Measurements from ENCODE around the gene RAI14.

Gene RAI14

GRCh38 chr5:34707451-34708107 is 51.5 kb downstream of the RAI14 start:
- no peaks in the 10 kb centered on the region for H3K36me3 ChIP-seq (ENCODE audit: control insufficient read depth, insufficient read depth, low read length)
- H3K27me3 ChIP-seq (ENCODE audit: control insufficient read depth, insufficient read depth, low read length), result no peaks in the 10 kb centered on the region
- H3K4me1 ChIP-seq (ENCODE audit: control insufficient read depth, insufficient read depth, low read length), result peaks cover 14% of the 10 kb centered on the region
- H3K9me3 ChIP-seq (ENCODE audit: control insufficient read depth, insufficient read depth, low read length), result no peaks in the 10 kb centered on the region
- no peak overlapping the region for H3K9ac ChIP-seq (ENCODE audit: low read depth, low read length)
- no peak overlapping the region for H3K4me3 ChIP-seq (ENCODE audit: low read depth, low read length)

- Histone ChIP-seq H3K27me3 (ENCODE audit: control insufficient read depth, insufficient read depth, low read length) (no peaks in the 10 kb centered on the region), H3K4me1 (ENCODE audit: control insufficient read depth, insufficient read depth, low read length) (peaks cover 7% of the 10 kb centered on the region), H3K9ac (ENCODE audit: low read depth, low read length) (no peak overlapping the region), H3K4me3 (ENCODE audit: low read depth, low read length) (no peak overlapping the region), H3K36me3 (ENCODE audit: control insufficient read depth, insufficient read depth, low read length) (no peaks in the 10 kb centered on the region), H3K9me3 (ENCODE audit: control insufficient read depth, insufficient read depth, low read length) (no peaks in the 10 kb centered on the region)
These were observed 52.6 kb downstream of the RAI14 start for GRCh38 chr5:34708777-34709176.

GRCh38 chr5:34709861-34710673 is 53.9 kb downstream of the RAI14 start:
- Histone ChIP-seq H3K9me3 (ENCODE audit: control insufficient read depth, insufficient read depth, low read length) (no peaks in the 10 kb centered on the region), H3K4me1 (ENCODE audit: control insufficient read depth, insufficient read depth, low read length) (no peaks in the 10 kb centered on the region), H3K27me3 (ENCODE audit: control insufficient read depth, insufficient read depth, low read length) (no peaks in the 10 kb centered on the region), H3K9ac (ENCODE audit: low read depth, low read length) (no peak overlapping the region), H3K36me3 (ENCODE audit: control insufficient read depth, insufficient read depth, low read length) (no peaks in the 10 kb centered on the region), H3K4me3 (ENCODE audit: low read depth, low read length) (no peak overlapping the region)

GRCh38 chr5:34712565-34712964 is 56.4 kb downstream of the RAI14 start:
- Histone ChIP-seq H3K4me1 (ENCODE audit: control insufficient read depth, insufficient read depth, low read length) (peaks cover 10% of the 10 kb centered on the region), H3K9ac (ENCODE audit: low read depth, low read length) (no peak overlapping the region), H3K27me3 (ENCODE audit: control insufficient read depth, insufficient read depth, low read length) (no peaks in the 10 kb centered on the region), H3K4me3 (ENCODE audit: low read depth, low read length) (no peak overlapping the region), H3K9me3 (ENCODE audit: control insufficient read depth, insufficient read depth, low read length) (no peaks in the 10 kb centered on the region), H3K36me3 (ENCODE audit: control insufficient read depth, insufficient read depth, low read length) (no peaks in the 10 kb centered on the region)

- Histone ChIP-seq H3K9ac (ENCODE audit: low read depth, low read length) (no peak overlapping the region), H3K27me3 (ENCODE audit: control insufficient read depth, insufficient read depth, low read length) (no peaks in the 10 kb centered on the region), H3K4me3 (ENCODE audit: low read depth, low read length) (no peak overlapping the region), H3K9me3 (ENCODE audit: control insufficient read depth, insufficient read depth, low read length) (no peaks in the 10 kb centered on the region), H3K36me3 (ENCODE audit: control insufficient read depth, insufficient read depth, low read length) (no peaks in the 10 kb centered on the region), H3K4me1 (ENCODE audit: control insufficient read depth, insufficient read depth, low read length) (peaks cover 24% of the 10 kb centered on the region)
These were observed 59.6 kb downstream of the RAI14 start for GRCh38 chr5:34715711-34716110.

- peaks cover 24% of the 10 kb centered on the region for H3K4me1 ChIP-seq (ENCODE audit: control insufficient read depth, insufficient read depth, low read length)
- no peaks in the 10 kb centered on the region for H3K36me3 ChIP-seq (ENCODE audit: control insufficient read depth, insufficient read depth, low read length)
- H3K27me3 ChIP-seq (ENCODE audit: control insufficient read depth, insufficient read depth, low read length), result no peaks in the 10 kb centered on the region
- H3K4me3 ChIP-seq (ENCODE audit: low read depth, low read length), result no peak overlapping the region
- no peaks in the 10 kb centered on the region for H3K9me3 ChIP-seq (ENCODE audit: control insufficient read depth, insufficient read depth, low read length)
- no peak overlapping the region for H3K9ac ChIP-seq (ENCODE audit: low read depth, low read length)
These were observed 60.9 kb downstream of the RAI14 start for GRCh38 chr5:34716986-34717385.

- Histone ChIP-seq H3K9ac (ENCODE audit: low read depth, low read length) (no peak overlapping the region), H3K27me3 (ENCODE audit: control insufficient read depth, insufficient read depth, low read length) (no peaks in the 10 kb centered on the region), H3K4me3 (ENCODE audit: low read depth, low read length) (no peak overlapping the region), H3K9me3 (ENCODE audit: control insufficient read depth, insufficient read depth, low read length) (no peaks in the 10 kb centered on the region), H3K36me3 (ENCODE audit: control insufficient read depth, insufficient read depth, low read length) (no peaks in the 10 kb centered on the region), H3K4me1 (ENCODE audit: control insufficient read depth, insufficient read depth, low read length) (peaks cover 24% of the 10 kb centered on the region)
These were observed 61.5 kb downstream of the RAI14 start for GRCh38 chr5:34717426-34718327.

- no peaks in the 10 kb centered on the region for H3K36me3 ChIP-seq (ENCODE audit: control insufficient read depth, insufficient read depth, low read length)
- H3K27me3 ChIP-seq (ENCODE audit: control insufficient read depth, insufficient read depth, low read length), result no peaks in the 10 kb centered on the region
- H3K9me3 ChIP-seq (ENCODE audit: control insufficient read depth, insufficient read depth, low read length), result no peaks in the 10 kb centered on the region
- no peak overlapping the region for H3K4me3 ChIP-seq (ENCODE audit: low read depth, low read length)
- peaks cover 24% of the 10 kb centered on the region for H3K4me1 ChIP-seq (ENCODE audit: control insufficient read depth, insufficient read depth, low read length)
- H3K9ac ChIP-seq (ENCODE audit: low read depth, low read length), result no peak overlapping the region
These were observed 62.4 kb downstream of the RAI14 start for GRCh38 chr5:34718516-34718915.

GRCh38 chr5:34719029-34719428 is 62.9 kb downstream of the RAI14 start:
- H3K9ac ChIP-seq (ENCODE audit: low read depth, low read length), result no peak overlapping the region
- H3K36me3 ChIP-seq (ENCODE audit: control insufficient read depth, insufficient read depth, low read length), result no peaks in the 10 kb centered on the region
- H3K27me3 ChIP-seq (ENCODE audit: control insufficient read depth, insufficient read depth, low read length), result no peaks in the 10 kb centered on the region
- peaks cover 24% of the 10 kb centered on the region for H3K4me1 ChIP-seq (ENCODE audit: control insufficient read depth, insufficient read depth, low read length)
- no peak overlapping the region for H3K4me3 ChIP-seq (ENCODE audit: low read depth, low read length)
- no peaks in the 10 kb centered on the region for H3K9me3 ChIP-seq (ENCODE audit: control insufficient read depth, insufficient read depth, low read length)

GRCh38 chr5:34721327-34721726 is 65.2 kb downstream of the RAI14 start:
- peaks cover 3% of the 10 kb centered on the region for H3K36me3 ChIP-seq (ENCODE audit: control insufficient read depth, insufficient read depth, low read length)
- no peaks in the 10 kb centered on the region for H3K9me3 ChIP-seq (ENCODE audit: control insufficient read depth, insufficient read depth, low read length)
- no peak overlapping the region for H3K9ac ChIP-seq (ENCODE audit: low read depth, low read length)
- no peak overlapping the region for H3K4me3 ChIP-seq (ENCODE audit: low read depth, low read length)
- peaks cover 24% of the 10 kb centered on the region for H3K4me1 ChIP-seq (ENCODE audit: control insufficient read depth, insufficient read depth, low read length)
- H3K27me3 ChIP-seq (ENCODE audit: control insufficient read depth, insufficient read depth, low read length), result no peaks in the 10 kb centered on the region

GRCh38 chr5:34722183-34722582 is 66.1 kb downstream of the RAI14 start:
- peaks cover 18% of the 10 kb centered on the region for H3K4me1 ChIP-seq (ENCODE audit: control insufficient read depth, insufficient read depth, low read length)
- no peak overlapping the region for H3K9ac ChIP-seq (ENCODE audit: low read depth, low read length)
- H3K9me3 ChIP-seq (ENCODE audit: control insufficient read depth, insufficient read depth, low read length), result peaks cover 4% of the 10 kb centered on the region
- H3K4me3 ChIP-seq (ENCODE audit: low read depth, low read length), result no peak overlapping the region
- H3K36me3 ChIP-seq (ENCODE audit: control insufficient read depth, insufficient read depth, low read length), result peaks cover 4% of the 10 kb centered on the region
- no peaks in the 10 kb centered on the region for H3K27me3 ChIP-seq (ENCODE audit: control insufficient read depth, insufficient read depth, low read length)

Data from iPS-15b (cell line).